ENCODE results near the gene LMOD2.
"Not testable (repeated sequence)": the region's sequence is repeated elsewhere in the genome, so short reads cannot be mapped to it uniquely, and the experiment has no call there.

The LMOD2 gene

GRCh38 chr7:123629281-123629680 lies 26.4 kb upstream of the LMOD2 start:
- TF ChIP-seq CTCF (IDR thresholded peaks at IDR 0.05; ENCODE audit: low read depth, low read length, missing control alignments) = no peak
- no peak overlapping the region for H3K4me3 ChIP-seq (ENCODE audit: low read depth, low read length)
- DNase-seq (ENCODE audit: low read depth) = no peak

GRCh38 chr7:123632808-123633207 lies 22.9 kb upstream of the LMOD2 start:
- DNase-seq (ENCODE audit: low read depth) = no peak
- H3K4me3 ChIP-seq (ENCODE audit: low read depth, low read length) = no peak overlapping the region
- no peak for TF ChIP-seq CTCF (IDR thresholded peaks at IDR 0.05; ENCODE audit: low read depth, low read length, missing control alignments)

- no peak for TF ChIP-seq CTCF (IDR thresholded peaks at IDR 0.05; ENCODE audit: low read depth, low read length, missing control alignments)
- no peak overlapping the region for H3K4me3 ChIP-seq (ENCODE audit: low read depth, low read length)
- DNase-seq (ENCODE audit: low read depth) = no peak
Observed at GRCh38 chr7:123633553-123633952, 22.1 kb upstream of the LMOD2 start.

GRCh38 chr7:123634011-123634573 lies 21.6 kb upstream of the LMOD2 start:
- not testable (repeated sequence) for H3K4me3 ChIP-seq (ENCODE audit: low read depth, low read length); DNase-seq (ENCODE audit: low read depth)

GRCh38 chr7:123635551-123636359 lies 19.9 kb upstream of the LMOD2 start:
- no peak for DNase-seq (ENCODE audit: low read depth)

GRCh38 chr7:123637203-123637602 lies 18.5 kb upstream of the LMOD2 start:
- TF ChIP-seq CTCF (IDR thresholded peaks at IDR 0.05; ENCODE audit: low read depth, low read length, missing control alignments) = no peak

More at GRCh38 chr7:123635551-123636359, 19.9 kb upstream of the LMOD2 start:
- H3K4me3 ChIP-seq (ENCODE audit: low read depth, low read length) = no peak overlapping the region
- peak; percentile 23 for TF ChIP-seq CTCF (IDR thresholded peaks at IDR 0.05; ENCODE audit: low read depth, low read length, missing control alignments)

GRCh38 chr7:123637878-123638277 lies 17.8 kb upstream of the LMOD2 start:
- no peak for DNase-seq (ENCODE audit: low read depth)
- H3K4me3 ChIP-seq (ENCODE audit: low read depth, low read length) = no peak overlapping the region
- no peak for TF ChIP-seq CTCF (IDR thresholded peaks at IDR 0.05; ENCODE audit: low read depth, low read length, missing control alignments)

More at GRCh38 chr7:123637203-123637602, 18.5 kb upstream of the LMOD2 start:
- DNase-seq (ENCODE audit: low read depth) = no peak
- no peak overlapping the region for H3K4me3 ChIP-seq (ENCODE audit: low read depth, low read length)
